NCI-H1105 (cell line): ENCODE measurements around the gene TPX2.
"Not testable (repeated sequence)": the region's sequence is repeated elsewhere in the genome, so short reads cannot be mapped to it uniquely, and the experiment has no call there.

Experiments used
- DNase-seq: peaks from one replicate; lab custom pipeline; 2025; lab: John Stamatoyannopoulos, UW

Gene TPX2

GRCh38 chr20:31764641-31765305, 25.7 kb downstream of the TPX2 start:
- no peak for DNase-seq

GRCh38 chr20:31767805-31768204, 28.7 kb downstream of the TPX2 start:
- DNase-seq, result no peak

DNA sequence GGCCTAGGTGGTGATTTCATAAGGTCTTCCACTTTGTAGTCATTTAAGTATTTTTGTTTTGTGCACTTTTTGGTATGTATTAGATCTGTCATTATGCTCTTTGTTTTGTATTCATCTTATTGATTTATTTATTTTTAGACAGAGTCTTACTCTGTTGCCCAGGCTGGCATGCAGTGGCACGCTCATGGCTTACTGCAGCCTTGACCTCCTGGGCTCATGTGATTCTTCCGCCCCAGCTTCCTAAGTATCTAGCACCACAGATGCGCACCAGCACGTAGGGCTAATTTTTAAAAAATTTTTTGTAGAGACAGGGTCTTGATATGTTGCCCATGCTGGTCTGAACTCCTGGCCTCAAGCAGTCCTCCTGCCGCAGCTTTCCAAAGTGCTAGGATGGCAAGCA, 30.6 kb downstream of the TPX2 start:
- no peak for DNase-seq

- no peak for DNase-seq
These were observed 31.2 kb downstream of the TPX2 start for GRCh38 chr20:31770243-31770642.

- DNase-seq, result no peak
These were observed 35.3 kb downstream of the TPX2 start for GRCh38 chr20:31774408-31774807.

GRCh38 chr20:31780839-31781238, 41.7 kb downstream of the TPX2 start:
- no peak for DNase-seq

- DNase-seq, result no peak
These were observed 42.9 kb downstream of the TPX2 start for GRCh38 chr20:31781945-31782344.

- DNase-seq, result no peak
These were observed 45.4 kb downstream of the TPX2 start for GRCh38 chr20:31784354-31785044.

DNA sequence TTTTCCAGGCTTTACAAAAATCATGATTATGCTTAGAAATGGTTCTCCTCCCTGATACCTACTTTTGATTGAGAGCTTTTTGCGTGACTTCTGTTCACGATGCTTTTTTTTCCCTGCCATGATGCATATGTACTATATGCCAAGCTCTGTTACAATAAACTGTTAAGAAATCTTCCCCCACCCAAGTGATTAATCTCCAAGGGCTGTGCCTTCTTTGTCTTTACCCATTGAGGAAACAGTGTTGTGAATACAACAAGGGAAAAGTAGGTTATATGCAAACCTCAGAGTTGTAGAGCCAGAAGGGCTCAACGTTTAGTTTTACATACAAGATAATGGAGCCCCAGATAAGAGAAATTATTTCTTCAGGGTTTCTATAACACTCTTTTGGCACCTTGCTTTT, 46.0 kb downstream of the TPX2 start:
- no peak for DNase-seq

GRCh38 chr20:31788578-31788977, 49.5 kb downstream of the TPX2 start:
- no peak for DNase-seq

DNA sequence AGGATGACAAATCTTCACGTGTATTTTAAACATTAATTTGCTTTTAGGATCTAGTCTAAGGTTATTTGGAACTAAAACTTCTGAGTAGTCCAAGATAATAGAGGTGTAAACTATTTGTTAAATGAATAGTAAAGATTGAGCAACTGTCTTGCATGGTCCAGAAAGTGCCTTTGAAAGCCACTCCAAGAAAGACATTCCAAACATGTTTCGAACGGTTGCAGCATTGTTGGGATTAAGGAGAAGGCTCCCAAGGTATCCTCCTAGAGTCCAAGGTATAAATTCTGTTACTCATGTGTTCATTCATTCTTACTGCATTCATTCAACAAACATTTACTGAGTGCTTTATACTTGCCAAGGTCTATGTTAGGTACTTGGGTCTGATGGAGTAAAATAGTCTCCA, 51.3 kb downstream of the TPX2 start:
- DNase-seq, result no peak

DNA sequence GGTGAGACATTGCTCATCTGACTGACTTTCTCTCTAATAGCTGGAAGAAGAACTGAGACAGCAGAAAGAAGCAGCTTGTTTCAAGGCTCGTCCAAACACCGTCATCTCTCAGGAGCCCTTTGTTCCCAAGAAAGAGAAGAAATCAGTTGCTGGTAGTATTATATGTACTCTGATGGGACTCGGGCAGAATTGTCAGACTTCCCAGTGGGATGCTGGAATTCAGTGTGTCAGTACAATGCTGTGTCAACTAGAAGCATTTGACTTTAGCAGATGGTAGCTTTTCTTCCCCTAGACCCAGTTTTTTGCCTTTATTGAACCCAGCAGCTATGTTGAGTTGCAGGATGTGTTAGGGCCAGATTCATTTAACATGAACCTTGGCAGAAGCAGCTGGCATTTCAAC, 58.3 kb downstream of the TPX2 start:
- DNase-seq, result no peak

DNA sequence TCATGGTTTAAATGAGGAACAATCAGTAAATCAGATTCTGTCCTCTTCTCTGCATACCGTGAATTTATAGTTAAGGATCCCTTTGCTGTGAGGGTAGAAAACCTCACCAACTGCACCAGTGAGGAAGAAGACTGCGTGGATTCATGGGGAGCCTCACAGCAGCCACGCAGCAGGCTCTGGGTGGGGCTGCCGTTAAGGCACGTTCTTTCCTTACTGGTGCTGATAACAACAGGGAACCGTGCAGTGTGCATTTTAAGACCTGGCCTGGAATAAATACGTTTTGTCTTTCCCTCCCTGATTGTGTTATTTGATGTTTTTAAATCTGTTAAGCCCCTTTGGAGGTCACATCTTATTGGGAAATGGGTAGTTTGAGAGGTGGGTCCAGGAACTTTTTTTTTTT, 62.4 kb downstream of the TPX2 start:
- DNase-seq, result no peak

- DNase-seq, result no peak
These were observed 64.6 kb downstream of the TPX2 start for GRCh38 chr20:31803552-31804291.

DNA sequence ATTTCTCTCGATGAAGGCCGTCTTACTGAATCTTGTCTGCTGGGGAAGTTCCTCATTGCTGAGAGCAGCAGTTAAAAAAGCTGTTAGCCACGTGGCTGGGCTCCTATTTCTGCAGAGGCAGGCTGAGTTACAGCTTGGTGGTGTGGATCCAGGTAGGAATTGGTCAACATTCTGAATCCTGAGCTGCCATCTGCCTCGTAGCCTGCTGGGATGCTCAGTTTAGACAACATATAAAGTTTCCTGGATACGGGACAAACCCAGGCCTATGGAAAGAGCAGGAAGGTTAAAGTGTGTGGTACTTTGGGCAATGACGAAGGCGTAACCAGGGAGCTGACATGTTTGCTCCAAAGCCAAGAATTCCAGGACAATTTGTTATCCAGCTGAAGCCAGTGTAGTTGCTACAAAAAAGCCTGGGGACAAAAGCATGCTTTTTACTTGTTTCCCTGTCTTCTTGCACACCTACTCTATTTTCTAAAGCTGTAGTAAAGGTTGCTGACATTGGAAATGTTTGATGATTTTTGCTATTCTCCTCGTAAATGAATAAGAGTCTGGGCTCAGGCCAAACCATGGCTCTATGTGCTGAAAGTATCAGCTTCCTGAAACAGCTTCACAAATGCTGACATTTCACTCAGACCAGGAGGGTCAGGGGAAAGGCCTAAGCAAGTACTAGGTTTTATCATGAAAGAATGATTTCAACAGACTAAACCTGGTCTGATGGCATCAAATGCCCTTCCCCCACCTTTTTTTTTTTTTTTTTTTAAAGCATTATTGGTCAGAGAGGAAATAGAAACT, 67.7 kb downstream of the TPX2 start:
- no peak for DNase-seq

- no peak for DNase-seq
These were observed 69.4 kb downstream of the TPX2 start for GRCh38 chr20:31808481-31808880.

GRCh38 chr20:31809661-31810060, 70.6 kb downstream of the TPX2 start:
- DNase-seq, result no peak

- DNase-seq, result no peak
These were observed 72.1 kb downstream of the TPX2 start for GRCh38 chr20:31811198-31811597.

DNA sequence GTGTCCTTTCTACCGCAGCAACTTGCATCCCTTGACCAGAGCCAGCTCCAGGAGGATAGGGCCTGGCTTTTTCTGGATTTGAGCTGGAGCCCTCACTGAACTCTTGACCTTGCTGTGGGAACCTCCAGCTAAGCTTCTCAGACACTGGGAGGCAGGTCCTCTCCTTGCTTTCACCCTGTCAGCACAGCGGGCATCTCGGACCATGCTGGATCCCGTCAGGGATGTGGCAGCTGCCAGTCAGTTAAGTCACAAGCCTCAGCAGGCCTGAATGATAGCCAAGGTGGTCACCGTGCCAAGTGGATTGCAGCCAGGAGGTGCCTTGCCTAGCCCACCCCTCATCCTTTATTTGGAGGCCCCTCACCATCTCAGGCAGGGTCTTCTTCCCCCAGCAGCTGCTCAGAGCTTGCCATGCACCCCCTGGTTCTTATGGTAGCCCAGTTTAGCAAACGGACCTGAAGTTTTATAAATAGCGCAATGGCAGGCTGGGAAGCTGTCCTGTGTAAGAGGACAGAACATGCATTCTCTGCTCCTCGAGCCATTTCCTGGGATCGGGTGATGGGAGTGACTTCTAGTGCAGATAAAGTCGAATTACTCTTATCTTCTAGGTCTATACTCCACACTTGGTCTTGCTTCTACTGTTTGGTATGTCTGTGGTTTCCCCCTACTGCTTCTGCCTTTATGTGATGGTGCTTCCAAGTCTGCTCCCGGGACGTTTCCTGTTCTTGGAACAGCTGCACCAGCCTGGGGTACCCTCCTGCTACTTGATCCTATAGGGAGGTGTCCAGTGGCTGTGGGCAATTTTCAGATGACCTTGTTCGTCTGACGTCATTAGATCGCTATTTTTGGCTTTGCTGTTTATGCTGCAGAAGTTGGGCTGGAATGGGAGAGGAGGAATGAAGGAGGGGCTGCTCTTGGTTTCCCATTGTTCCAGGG, 73.0 kb downstream of the TPX2 start:
- DNase-seq, result no peak

DNA sequence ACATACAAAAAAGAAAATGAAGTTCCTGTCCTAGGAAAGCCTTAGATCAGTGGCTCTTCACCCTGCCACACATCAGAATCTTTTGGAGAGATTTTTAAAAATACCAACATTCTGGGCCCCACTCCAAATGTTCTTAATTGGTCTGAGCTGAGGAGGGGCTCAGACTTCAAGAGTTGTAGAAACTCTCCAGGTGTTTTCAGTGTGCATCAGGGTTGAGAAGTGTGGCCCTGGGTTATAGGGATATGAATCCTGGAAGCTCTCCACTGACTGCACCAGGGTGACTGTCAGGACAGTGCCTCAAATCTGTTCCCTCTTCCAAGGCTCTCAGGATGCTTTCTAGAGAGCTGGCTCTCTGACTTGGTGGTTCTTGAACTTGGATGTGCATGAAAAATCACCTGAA, 74.5 kb downstream of the TPX2 start:
- no peak for DNase-seq

GRCh38 chr20:31814142-31814541, 75.1 kb downstream of the TPX2 start:
- not testable (repeated sequence) for DNase-seq
